MM.1S (cell line): Measurements from ENCODE around the gene MED7.

Experiments
- DNase-seq: peaks from one replicate; pipeline ENCODE4 v3.0.0-alpha.2; 2015
- H2AFZ ChIP-seq: fragments of 300-600 bp; sonication (generic); 2 replicates; pipeline ENCODE4 v1.6.0; 2016; ENCODE audit warnings: antibody characterized with exemption, low read length
- H3F3A ChIP-seq: fragments of 300-600 bp; sonication (generic); 2 replicates; pipeline ENCODE4 v1.6.1; 2016; ENCODE audit warnings: mild to moderate bottlenecking, antibody characterized with exemption, low read length, moderate library complexity, mixed read lengths; ENCODE audit not compliant: insufficient read depth
- H3K27ac ChIP-seq: fragments of 300-600 bp; sonication (generic); 2 replicates; pipeline ENCODE4 v1.5.1; 2016; ENCODE audit warnings: mild to moderate bottlenecking, low read length
- H3K27me3 ChIP-seq: fragments of 300-600 bp; sonication (generic); replicated peaks from 2 replicates; pipeline ENCODE4 v1.6.0; 2016; ENCODE audit warnings: low read length; ENCODE audit not compliant: insufficient read depth
- H3K36me3 ChIP-seq: fragments of 300-600 bp; sonication (generic); replicated peaks from 2 replicates; pipeline ENCODE4 v1.6.1; 2016; ENCODE audit warnings: mild to moderate bottlenecking, low read length, mixed read lengths; ENCODE audit not compliant: insufficient read depth
- H3K4me1 ChIP-seq: fragments of 300-600 bp; sonication (generic); 2 replicates; pipeline ENCODE4 v1.6.1; 2016; ENCODE audit warnings: low read length, mixed read lengths
- H3K4me2 ChIP-seq: fragments of 300-600 bp; sonication (generic); 2 replicates; pipeline ENCODE4 v1.6.0; 2016; ENCODE audit warnings: low read depth, low read length
- H3K4me3 ChIP-seq: fragments of 300-600 bp; sonication (generic); 2 replicates; pipeline ENCODE4 v1.5.1; 2016; ENCODE audit warnings: low read length, mixed read lengths
- H3K79me2 ChIP-seq: fragments of 300-600 bp; sonication (generic); 2 replicates; pipeline ENCODE4 v1.6.1; 2016; ENCODE audit warnings: mixed run types, low read length, mixed read lengths
- H3K9ac ChIP-seq: fragments of 300-600 bp; sonication (generic); 2 replicates; pipeline ENCODE4 v1.6.1; 2016; ENCODE audit warnings: low read length, mixed read lengths
- H3K9me2 ChIP-seq: fragments of 300-600 bp; sonication (generic); replicated peaks from 2 replicates; pipeline ENCODE4 v1.6.1; 2016; ENCODE audit warnings: mild to moderate bottlenecking, low read length, mixed read lengths; ENCODE audit not compliant: insufficient read depth
- H3K9me3 ChIP-seq: fragments of 300-600 bp; sonication (generic); replicated peaks from 2 replicates; pipeline ENCODE4 v1.6.1; 2016; ENCODE audit warnings: mild to moderate bottlenecking, low read length, mixed read lengths; ENCODE audit not compliant: insufficient read depth
- H4K20me1 ChIP-seq: fragments of 300-600 bp; sonication (generic); 2 replicates; pipeline ENCODE4 v1.6.1; 2016; ENCODE audit warnings: mild to moderate bottlenecking, low read length, moderate library complexity, mixed read lengths; ENCODE audit not compliant: insufficient read depth
- CTCF ChIP-seq: fragments of 300-600 bp; sonication (generic); IDR thresholded peaks from 2 replicates; pipeline ENCODE4 v1.5.1; 2016; ENCODE audit warnings: antibody characterized with exemption, low read length, mixed read lengths
- EZH2 ChIP-seq: fragments of 300-600 bp; sonication (generic); optimal IDR thresholded peaks from 2 replicates; pipeline ENCODE3; 2017; ENCODE audit warnings: low read depth, mild to moderate bottlenecking, antibody characterized with exemption, low read length, mixed read lengths
- EZH2phosphoT487 ChIP-seq: fragments of 300-600 bp; sonication (generic); IDR thresholded peaks from 2 replicates; pipeline ENCODE4 v1.6.1; 2018; ENCODE audit warnings: antibody characterized with exemption, low read length

MED7 gene

GRCh38 chr5:157143127-157143971, 684 bp upstream of the MED7 start:
- H3K27ac ChIP-seq, result peak overlapping the region; percentile 59; the same call in 1 of the 2 replicates

GRCh38 chr5:157137691-157138090, 5.0 kb downstream of the MED7 start:
- H3K4me1 ChIP-seq, result 0 out of 2 replicates have a peak, but pooled peaks cover 4% of the 10 kb centered on the region
- H2AFZ ChIP-seq, result no peak overlapping the region
- no peak for TF ChIP-seq EZH2phosphoT487
- no peak for TF ChIP-seq CTCF
- no peak for TF ChIP-seq EZH2
- no peak overlapping the region for H3K9ac ChIP-seq
- no peaks in the 10 kb centered on the region for H3K9me3 ChIP-seq
- H4K20me1 ChIP-seq, result no peaks in the 10 kb centered on the region
- no peaks in the 10 kb centered on the region for H3K27me3 ChIP-seq
- no peaks in the 10 kb centered on the region; the same call in 1 of the 2 replicates for H3K36me3 ChIP-seq
- peaks cover 59% of the 10 kb centered on the region for H3K79me2 ChIP-seq
- no peak overlapping the region for H3K27ac ChIP-seq
- H3K4me2 ChIP-seq, result no peak overlapping the region
- peaks cover 4% of the 10 kb centered on the region; the same call in 1 of the 2 replicates for H3F3A ChIP-seq
- H3K9me2 ChIP-seq, result no peaks in the 10 kb centered on the region
- DNase-seq, result no peak
- H3K4me3 ChIP-seq, result no peak overlapping the region

More at GRCh38 chr5:157143127-157143971, 684 bp upstream of the MED7 start:
- H3K9me3 ChIP-seq, result no peaks in the 10 kb centered on the region
- DNase-seq, result peak; percentile 37
- H3K9me2 ChIP-seq, result no peaks in the 10 kb centered on the region
- H3K9ac ChIP-seq, result peak overlapping the region; percentile 92
- no peaks in the 10 kb centered on the region; the same call in 1 of the 2 replicates for H3F3A ChIP-seq
- H2AFZ ChIP-seq, result peak overlapping the region; percentile 88
- peak overlapping the region; percentile 88 for H3K4me3 ChIP-seq
- no peaks in the 10 kb centered on the region; the same call in 1 of the 2 replicates for H3K36me3 ChIP-seq
- H3K4me2 ChIP-seq, result peak overlapping the region; percentile 78
- H3K4me1 ChIP-seq, result peaks cover 8% of the 10 kb centered on the region
- peaks cover 42% of the 10 kb centered on the region for H3K79me2 ChIP-seq
- TF ChIP-seq EZH2phosphoT487 (no peak), EZH2 (no peak), CTCF (no peak)
- no peaks in the 10 kb centered on the region for H3K27me3 ChIP-seq
- no peaks in the 10 kb centered on the region for H4K20me1 ChIP-seq

GRCh38 chr5:157132281-157132612, 10.4 kb downstream of the MED7 start:
- no peaks in the 10 kb centered on the region for H3K4me1 ChIP-seq
- H3K27ac ChIP-seq, result no peak overlapping the region
- peaks cover 8% of the 10 kb centered on the region for H3K79me2 ChIP-seq
- no peak overlapping the region for H3K4me2 ChIP-seq
- no peak overlapping the region for H2AFZ ChIP-seq
- H3K27me3 ChIP-seq, result no peaks in the 10 kb centered on the region
- DNase-seq, result no peak
- H3K9ac ChIP-seq, result no peak overlapping the region
- H3K4me3 ChIP-seq, result no peak overlapping the region
- TF ChIP-seq CTCF (no peak), EZH2phosphoT487 (no peak), EZH2 (no peak)
- H3K9me2 ChIP-seq, result no peaks in the 10 kb centered on the region
- no peaks in the 10 kb centered on the region for H3K36me3 ChIP-seq
- H3K9me3 ChIP-seq, result no peaks in the 10 kb centered on the region
- H3F3A ChIP-seq, result peaks cover 8% of the 10 kb centered on the region
- no peaks in the 10 kb centered on the region for H4K20me1 ChIP-seq
